ENCODE measurements around the gene TOR1B.

TOR1B gene

DNA sequence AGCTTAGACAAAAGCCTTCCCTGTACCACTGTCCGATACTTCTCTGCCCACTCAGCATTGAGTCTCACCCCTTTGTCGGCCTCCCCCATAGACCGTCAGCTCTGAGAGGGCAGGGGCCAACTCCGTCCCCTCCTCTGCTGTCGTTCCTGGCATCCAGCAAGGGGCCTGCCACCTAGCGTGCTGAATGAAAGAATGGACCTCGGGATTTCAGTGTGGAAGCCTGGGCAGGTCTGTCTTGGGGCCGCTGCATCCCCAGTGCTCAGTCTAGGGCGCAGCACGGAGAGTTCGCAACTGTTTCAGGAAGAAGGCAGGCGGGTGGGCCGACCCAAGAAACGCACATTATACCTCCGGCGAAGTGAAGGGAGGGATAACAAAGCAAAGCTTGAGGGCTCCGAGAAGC is 1.5 kb upstream of the TOR1B start:
- Histone ChIP-seq H3K9ac (ENCODE audit: low read length) (no peak overlapping the region), H3K36me3 (replicated peaks; ENCODE audit: low read depth, low read length) (peaks cover 2% of the 10 kb centered on the region), H2AFZ (ENCODE audit: low read depth, low read length) (no peak overlapping the region), H3K4me3 (ENCODE audit: low read length) (no peak overlapping the region), H3K9me3 (ENCODE audit: insufficient read depth, low read length) (no peaks in the 10 kb centered on the region), H3K4me1 (ENCODE audit: low read length) (peaks cover 5% of the 10 kb centered on the region), H3K4me2 (ENCODE audit: low read length) (no peak overlapping the region), H3K27me3 (ENCODE audit: low read depth, low read length) (no peaks in the 10 kb centered on the region), H3K79me2 (ENCODE audit: low read length) (peaks cover 10% of the 10 kb centered on the region), H3K27ac (ENCODE audit: low read length) (no peak overlapping the region), H4K20me1 (ENCODE audit: insufficient read depth, low read length) (no peaks in the 10 kb centered on the region)
- no peak for TF ChIP-seq EZH2phosphoT487 (IDR thresholded peaks at IDR 0.05; ENCODE audit: low read depth)
- TF ChIP-seq, protein P1, sequence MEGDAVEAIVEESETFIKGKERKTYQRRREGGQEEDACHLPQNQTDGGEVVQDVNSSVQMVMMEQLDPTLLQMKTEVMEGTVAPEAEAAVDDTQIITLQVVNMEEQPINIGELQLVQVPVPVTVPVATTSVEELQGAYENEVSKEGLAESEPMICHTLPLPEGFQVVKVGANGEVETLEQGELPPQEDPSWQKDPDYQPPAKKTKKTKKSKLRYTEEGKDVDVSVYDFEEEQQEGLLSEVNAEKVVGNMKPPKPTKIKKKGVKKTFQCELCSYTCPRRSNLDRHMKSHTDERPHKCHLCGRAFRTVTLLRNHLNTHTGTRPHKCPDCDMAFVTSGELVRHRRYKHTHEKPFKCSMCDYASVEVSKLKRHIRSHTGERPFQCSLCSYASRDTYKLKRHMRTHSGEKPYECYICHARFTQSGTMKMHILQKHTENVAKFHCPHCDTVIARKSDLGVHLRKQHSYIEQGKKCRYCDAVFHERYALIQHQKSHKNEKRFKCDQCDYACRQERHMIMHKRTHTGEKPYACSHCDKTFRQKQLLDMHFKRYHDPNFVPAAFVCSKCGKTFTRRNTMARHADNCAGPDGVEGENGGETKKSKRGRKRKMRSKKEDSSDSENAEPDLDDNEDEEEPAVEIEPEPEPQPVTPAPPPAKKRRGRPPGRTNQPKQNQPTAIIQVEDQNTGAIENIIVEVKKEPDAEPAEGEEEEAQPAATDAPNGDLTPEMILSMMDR (IDR thresholded peaks at IDR 0.05; ENCODE audit: low read depth, low read length), result no peak

GRCh38 chr9:129803676-129804060 is 684 bp downstream of the TOR1B start:
- peaks cover 5% of the 10 kb centered on the region for H3K4me1 ChIP-seq (ENCODE audit: low read length)
- H3K27me3 ChIP-seq (ENCODE audit: low read depth, low read length), result no peaks in the 10 kb centered on the region
- TF ChIP-seq EZH2phosphoT487 (IDR thresholded peaks at IDR 0.05; ENCODE audit: low read depth), result no peak
- TF ChIP-seq, protein P1 (IDR thresholded peaks at IDR 0.05; ENCODE audit: low read depth, low read length), result no peak
- peak overlapping the region; percentile 86 for H3K4me3 ChIP-seq (ENCODE audit: low read length)
- H3K4me2 ChIP-seq (ENCODE audit: low read length), result peak overlapping the region; percentile 85
- H3K79me2 ChIP-seq (ENCODE audit: low read length), result peaks cover 10% of the 10 kb centered on the region
- no peak overlapping the region for H2AFZ ChIP-seq (ENCODE audit: low read depth, low read length)
- H4K20me1 ChIP-seq (ENCODE audit: insufficient read depth, low read length), result no peaks in the 10 kb centered on the region
- peak overlapping the region; percentile 67 for H3K9ac ChIP-seq (ENCODE audit: low read length)
- no peak overlapping the region for H3K27ac ChIP-seq (ENCODE audit: low read length)
- peaks cover 6% of the 10 kb centered on the region for H3K36me3 ChIP-seq (replicated peaks; ENCODE audit: low read depth, low read length)
- H3K9me3 ChIP-seq (ENCODE audit: insufficient read depth, low read length), result no peaks in the 10 kb centered on the region

DNA sequence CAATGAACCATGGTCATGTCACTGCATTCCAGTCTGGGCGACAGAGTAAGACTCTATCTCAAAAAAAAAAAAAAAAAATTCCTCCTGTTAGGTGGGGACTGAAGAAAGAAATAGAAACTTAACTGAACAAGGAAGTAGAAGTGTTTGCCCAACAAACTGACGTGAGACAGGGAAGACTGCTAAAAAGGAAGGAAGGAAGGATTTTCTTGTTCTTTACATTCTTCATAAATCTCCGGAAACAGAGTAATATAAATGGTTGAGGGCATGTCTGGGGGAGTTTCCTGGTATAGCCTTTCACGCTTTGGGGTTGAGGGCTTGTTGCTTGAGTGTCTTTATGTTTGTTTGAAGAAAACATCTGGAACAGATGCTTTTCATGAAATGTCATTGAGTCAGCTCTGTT is 3.1 kb downstream of the TOR1B start:
- Histone ChIP-seq H2AFZ (ENCODE audit: low read depth, low read length) (no peak overlapping the region), H3K4me1 (ENCODE audit: low read length) (peaks cover 5% of the 10 kb centered on the region), H3K9ac (ENCODE audit: low read length) (no peak overlapping the region), H3K27ac (ENCODE audit: low read length) (no peak overlapping the region), H3K9me3 (ENCODE audit: insufficient read depth, low read length) (no peaks in the 10 kb centered on the region), H3K79me2 (ENCODE audit: low read length) (peaks cover 10% of the 10 kb centered on the region), H3K4me3 (ENCODE audit: low read length) (no peak overlapping the region), H3K36me3 (replicated peaks; ENCODE audit: low read depth, low read length) (peaks cover 10% of the 10 kb centered on the region), H3K27me3 (ENCODE audit: low read depth, low read length) (no peaks in the 10 kb centered on the region), H3K4me2 (ENCODE audit: low read length) (no peak overlapping the region), H4K20me1 (ENCODE audit: insufficient read depth, low read length) (no peaks in the 10 kb centered on the region)
- TF ChIP-seq EZH2phosphoT487 (IDR thresholded peaks at IDR 0.05; ENCODE audit: low read depth), result no peak
- TF ChIP-seq, protein P1 (IDR thresholded peaks at IDR 0.05; ENCODE audit: low read depth, low read length), result no peak

DNA sequence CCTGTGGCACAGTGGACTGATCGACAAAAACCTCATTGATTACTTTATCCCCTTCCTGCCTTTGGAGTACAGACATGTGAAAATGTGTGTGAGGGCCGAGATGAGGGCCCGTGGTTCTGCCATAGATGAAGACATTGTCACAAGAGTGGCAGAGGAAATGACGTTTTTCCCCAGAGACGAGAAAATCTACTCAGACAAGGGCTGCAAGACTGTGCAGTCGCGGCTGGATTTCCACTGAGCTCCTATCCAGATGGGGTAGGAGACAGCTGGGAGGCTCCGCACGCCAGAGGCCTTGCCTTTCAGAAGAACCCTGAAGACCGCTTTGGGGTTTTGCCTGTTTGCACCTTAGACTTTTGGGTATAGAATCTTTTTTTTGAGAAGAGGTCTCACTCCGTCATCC is 6.4 kb downstream of the TOR1B start:
- Histone ChIP-seq H3K9ac (ENCODE audit: low read length) (no peak overlapping the region), H3K4me2 (ENCODE audit: low read length) (no peak overlapping the region), H4K20me1 (ENCODE audit: insufficient read depth, low read length) (no peaks in the 10 kb centered on the region), H3K4me3 (ENCODE audit: low read length) (no peak overlapping the region), H3K79me2 (ENCODE audit: low read length) (peaks cover under 1% of the 10 kb centered on the region; the same call in 1 of the 2 replicates), H3K4me1 (ENCODE audit: low read length) (no peaks in the 10 kb centered on the region), H3K27me3 (ENCODE audit: low read depth, low read length) (no peaks in the 10 kb centered on the region), H3K9me3 (ENCODE audit: insufficient read depth, low read length) (no peaks in the 10 kb centered on the region), H3K36me3 (replicated peaks; ENCODE audit: low read depth, low read length) (peaks cover 35% of the 10 kb centered on the region), H3K27ac (ENCODE audit: low read length) (no peak overlapping the region), H2AFZ (ENCODE audit: low read depth, low read length) (no peak overlapping the region)
- no peak for TF ChIP-seq EZH2phosphoT487 (IDR thresholded peaks at IDR 0.05; ENCODE audit: low read depth)
- TF ChIP-seq, protein P1 (IDR thresholded peaks at IDR 0.05; ENCODE audit: low read depth, low read length), result no peak
